Neural cell (in vitro differentiated cells): ENCODE data around the gene RFESD.

ENCODE experiments used
- EZH2 ChIP-seq: fragments of 200-600, 300-800 bp; shearing (Covaris generic), sonication (generic); IDR thresholded peaks from 2 replicates; pipeline ENCODE4 v1.6.1; 2014; ENCODE audit warnings: antibody characterized with exemption, low read length, borderline replicate concordance, mild to moderate bottlenecking; ENCODE audit not compliant: insufficient read depth, poor library complexity, severe bottlenecking
- POLR2AphosphoS5 ChIP-seq: IDR thresholded peaks from 2 replicates; pipeline ENCODE4 v1.6.1; 2012

GRCh38 chr5:95631255-95631958 lies 15.2 kb upstream of the RFESD start:
- TF ChIP-seq POLR2AphosphoS5 = no peak
- TF ChIP-seq EZH2 = no peak
